ENCODE data around the gene MTHFD1L. TPM values are rescaled to one million over a fixed set of nuclear protein-coding genes. Genes with fewer than 3 reads are reported as not detected.
A peak's percentile ranks its signal among the peaks of the same experiment; 100 is the strongest.

The MTHFD1L gene
- total and polyA plus RNA-seq, 2 of the 4 experiments (the other 2 are of a cell fraction) = 43.5 to 53.2 TPM

DNA sequence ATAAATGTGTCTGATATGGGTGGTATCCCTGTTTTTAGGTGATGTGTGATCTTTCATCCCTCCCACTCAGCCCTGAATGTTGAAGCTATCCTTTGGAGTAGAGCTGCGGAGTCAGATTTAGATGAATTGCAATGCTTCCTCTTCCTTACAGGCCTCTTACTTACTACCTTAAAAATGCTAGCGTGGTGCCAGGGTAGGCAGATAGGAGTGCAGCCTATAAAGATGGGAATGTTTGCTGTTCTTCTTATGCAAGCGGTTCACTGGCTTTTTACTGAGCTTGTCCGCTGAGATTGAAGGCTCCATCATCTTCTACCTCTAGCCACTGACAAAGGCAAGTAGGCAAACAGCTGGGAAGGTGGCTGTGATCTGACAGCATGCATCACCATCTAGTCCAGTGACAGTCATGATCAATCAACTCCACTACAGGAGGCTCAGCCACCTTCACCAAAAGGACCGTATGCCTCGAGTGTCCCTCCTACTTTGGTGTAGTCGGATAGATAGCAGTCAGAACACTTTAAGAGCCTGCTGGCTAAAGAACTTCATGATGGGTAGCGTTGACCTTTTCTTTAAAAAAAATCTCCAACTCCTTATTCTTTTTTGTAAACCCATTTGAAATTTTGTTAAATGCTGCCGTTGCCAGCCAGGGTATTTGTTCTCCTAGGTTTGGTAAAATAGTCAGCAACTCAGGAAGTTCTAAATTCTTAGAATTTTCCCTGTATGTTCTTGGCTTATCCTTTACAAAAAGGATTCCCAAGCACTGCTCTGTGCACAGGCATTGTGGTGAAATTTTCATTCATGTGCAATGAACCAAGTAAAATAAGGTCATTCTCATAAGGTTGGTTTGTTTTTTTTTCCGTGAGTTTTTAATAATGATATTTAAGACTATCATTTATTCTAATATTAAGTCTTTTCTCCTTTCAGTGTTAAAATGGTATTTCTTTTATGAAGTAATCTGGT is 169.6 kb downstream of the MTHFD1L start:
- ATAC-seq (ENCODE audit: low read depth) = no peak
- intact Hi-C loops (cut with micrococcal nuclease) = no loop called here

More for the DNA sequence above, 169.6 kb downstream of the MTHFD1L start:
- Histone ChIP-seq H3K27me3 (ENCODE audit: control insufficient read depth, insufficient read depth, low read length) (no peaks in the 10 kb centered on the region), H2AFZ (replicated peaks; ENCODE audit: low read length, poor library complexity) (no peak overlapping the region), H3K4me3 (ENCODE audit: insufficient read depth, low read depth, low read length) (no peak overlapping the region), H4K91ac (ENCODE audit: insufficient read depth, low read depth, low read length) (peak overlapping the region; percentile 89), H2BK20ac (ENCODE audit: low read depth, low read length) (peak overlapping the region; percentile 71), H3K36me3 (ENCODE audit: control insufficient read depth, insufficient read depth, low read length) (peaks cover 37% of the 10 kb centered on the region), H3K27ac (ENCODE audit: insufficient read depth, low read length) (peak overlapping the region; percentile 0; the same call in 1 of the 2 replicates), H3K9me3 (ENCODE audit: control insufficient read depth, insufficient read depth, low read length) (no peaks in the 10 kb centered on the region), H3K9me1 (ENCODE audit: insufficient read depth, low read length) (peaks cover 18% of the 10 kb centered on the region), H2AK5ac (ENCODE audit: low read depth, low read length) (peak overlapping the region; percentile 83), H4K20me1 (ENCODE audit: insufficient read depth, low read length) (no peaks in the 10 kb centered on the region; the same call in 1 of the 2 replicates), H3K23ac (ENCODE audit: low read depth, low read length) (peak overlapping the region; percentile 88; the same call in 1 of the 2 replicates), H3K56ac (ENCODE audit: extremely low read depth, insufficient read depth, low read length) (no peak overlapping the region; the same call in 1 of the 2 replicates), H3K4me1 (ENCODE audit: control insufficient read depth, insufficient read depth, low read length) (peaks cover 11% of the 10 kb centered on the region), H3K4ac (ENCODE audit: low read depth, low read length) (peak overlapping the region; percentile 79), H2BK15ac (ENCODE audit: low read depth, low read length) (peak overlapping the region; percentile 19; the same call in 1 of the 3 replicates), H2BK120ac (ENCODE audit: low read depth, low read length) (peak overlapping the region; percentile 62), H4K5ac (ENCODE audit: low read depth, low read length) (no peak overlapping the region; the same call in 1 of the 2 replicates), H4K8ac (ENCODE audit: low read depth in 2 of 2, low read length in 2 of 2) (peak overlapping the region in 1 of 2 experiments; percentile 69; a peak in 1 of 4 replicates), H3K4me2 (ENCODE audit: low read depth, low read length) (no peak overlapping the region), H3K18ac (ENCODE audit: low read depth, low read length) (no peak overlapping the region), H3K9ac (ENCODE audit: low read depth, low read length) (no peak overlapping the region), H3K14ac (replicated peaks; ENCODE audit: low read depth, low read length) (peak overlapping the region; percentile 66; the same call in 1 of the 2 replicates), H2BK5ac (ENCODE audit: low read depth, low read length, poor library complexity, severe bottlenecking) (peak overlapping the region; percentile 76), H2AK9ac (replicated peaks; ENCODE audit: low read depth, low read length, poor library complexity) (no peak overlapping the region), H3K79me1 (ENCODE audit: low read depth in 1 of 2, low read length in 2 of 2) (peaks cover 13 to 35% of the 10 kb centered on the region in 2 experiments)
- TF ChIP-seq BHLHE40 (IDR thresholded peaks at IDR 0.05; ENCODE audit: low read depth, low read length) (no peak), RAD21 (IDR thresholded peaks at IDR 0.05; ENCODE audit: low read length) (no peak), CTCF (conservative IDR thresholded peaks at IDR 0.05; ENCODE audit: low read depth, low read length) (no peak), MAFK (IDR thresholded peaks at IDR 0.05; ENCODE audit: low read depth, low read length) (no peak), RCOR1 (IDR thresholded peaks at IDR 0.05; ENCODE audit: insufficient replicate concordance, low read length) (no peak), NFE2L2 (IDR thresholded peaks at IDR 0.05; ENCODE audit: low read depth, low read length) (no peak), USF2 (IDR thresholded peaks at IDR 0.05; ENCODE audit: low read depth, low read length) (no peak), CEBPB (IDR thresholded peaks at IDR 0.05; ENCODE audit: low read depth, low read length) (no peak)
- TF ChIP-seq, protein P1, sequence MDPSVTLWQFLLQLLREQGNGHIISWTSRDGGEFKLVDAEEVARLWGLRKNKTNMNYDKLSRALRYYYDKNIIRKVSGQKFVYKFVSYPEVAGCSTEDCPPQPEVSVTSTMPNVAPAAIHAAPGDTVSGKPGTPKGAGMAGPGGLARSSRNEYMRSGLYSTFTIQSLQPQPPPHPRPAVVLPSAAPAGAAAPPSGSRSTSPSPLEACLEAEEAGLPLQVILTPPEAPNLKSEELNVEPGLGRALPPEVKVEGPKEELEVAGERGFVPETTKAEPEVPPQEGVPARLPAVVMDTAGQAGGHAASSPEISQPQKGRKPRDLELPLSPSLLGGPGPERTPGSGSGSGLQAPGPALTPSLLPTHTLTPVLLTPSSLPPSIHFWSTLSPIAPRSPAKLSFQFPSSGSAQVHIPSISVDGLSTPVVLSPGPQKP (IDR thresholded peaks at IDR 0.05; ENCODE audit: borderline replicate concordance, low read depth, low read length) = no peak
- ChIA-PET POLR2A (ENCODE audit: unreplicated experiment) (no interaction called here), CTCF (no interaction called here)
- in situ Hi-C loops (cut with MboI; ENCODE audit: low sequenced_read_pairs) = no loop called here
- WGBS, 2 experiments (ENCODE audit: extremely low coverage in 2 of 2, insufficient read length in 1 of 2) = no CpG with 5 or more reads among the region's 10 CpGs
- no TSS peak for BruUV-seq (replicated peaks)
- dilution Hi-C loops (cut with HindIII; ENCODE audit: low sequenced_read_pairs, unreplicated experiment) = no loop called here
- DNase-seq = no peak
